GM10847 (cell line): ENCODE data around the gene OGFRL1.

Experiments used
- POLR2A ChIP-seq: IDR thresholded peaks from 2 replicates; pipeline ENCODE4 v1.6.1; 2011; ENCODE audit not compliant: insufficient read length; ENCODE audit errors: extremely low read depth

OGFRL1 gene

DNA sequence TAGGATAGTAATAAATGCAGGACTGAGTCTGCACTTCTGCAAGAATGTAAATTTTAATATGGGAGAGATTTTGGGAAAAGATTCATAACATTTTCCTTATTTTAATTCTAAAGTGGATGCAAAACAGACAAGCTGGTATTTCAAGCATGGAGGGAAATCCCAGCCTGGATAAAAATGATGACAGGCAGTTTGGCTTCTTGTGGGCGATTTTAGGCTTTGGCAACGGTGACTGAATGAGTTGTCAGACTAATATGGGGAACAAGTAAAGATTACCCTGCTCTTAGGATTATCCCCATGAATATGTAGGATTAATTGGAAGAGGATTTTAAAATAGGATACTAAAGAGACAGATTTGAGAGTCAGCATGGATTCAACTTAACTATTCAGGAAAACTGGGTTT lies 21.0 kb downstream of the OGFRL1 start:
- no peak for TF ChIP-seq POLR2A

DNA sequence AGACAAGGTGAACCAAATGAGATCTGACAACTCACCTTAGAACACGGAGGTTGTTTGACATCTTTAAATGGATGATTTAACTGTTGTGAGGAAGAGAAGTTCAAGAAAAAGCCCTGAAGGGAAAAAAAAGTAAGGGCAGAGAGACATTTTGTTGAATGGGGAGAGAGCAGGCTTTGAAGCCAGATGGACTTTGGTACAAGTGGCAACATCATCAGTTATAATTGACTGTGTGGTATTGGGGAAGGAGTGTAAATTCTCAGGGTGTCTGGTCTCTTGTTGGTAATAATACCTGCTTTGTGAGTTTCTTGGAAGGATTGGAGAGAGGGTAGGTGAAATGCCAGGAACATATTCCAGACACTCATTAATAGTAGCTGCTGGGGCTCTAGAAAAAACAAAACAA lies 21.6 kb downstream of the OGFRL1 start:
- no peak for TF ChIP-seq POLR2A

DNA sequence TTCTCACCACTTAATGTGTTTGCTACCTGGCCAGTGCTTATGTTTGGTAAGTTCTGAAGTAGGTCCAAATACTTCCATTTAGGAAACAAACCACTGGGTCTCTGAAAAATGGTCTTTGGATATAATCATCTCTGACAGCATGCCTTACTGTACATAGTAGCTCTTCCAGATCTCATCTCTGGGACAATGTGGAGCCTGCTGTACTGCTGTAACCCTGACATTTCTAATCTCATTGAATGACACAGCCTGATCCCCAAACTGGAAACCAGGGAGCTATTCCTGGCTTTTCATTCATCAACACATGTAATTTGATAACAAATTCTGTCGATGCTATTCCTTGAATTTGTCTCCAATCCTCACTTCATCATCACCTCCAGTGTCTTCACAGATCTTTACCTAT lies 23.5 kb downstream of the OGFRL1 start:
- no peak for TF ChIP-seq POLR2A

DNA sequence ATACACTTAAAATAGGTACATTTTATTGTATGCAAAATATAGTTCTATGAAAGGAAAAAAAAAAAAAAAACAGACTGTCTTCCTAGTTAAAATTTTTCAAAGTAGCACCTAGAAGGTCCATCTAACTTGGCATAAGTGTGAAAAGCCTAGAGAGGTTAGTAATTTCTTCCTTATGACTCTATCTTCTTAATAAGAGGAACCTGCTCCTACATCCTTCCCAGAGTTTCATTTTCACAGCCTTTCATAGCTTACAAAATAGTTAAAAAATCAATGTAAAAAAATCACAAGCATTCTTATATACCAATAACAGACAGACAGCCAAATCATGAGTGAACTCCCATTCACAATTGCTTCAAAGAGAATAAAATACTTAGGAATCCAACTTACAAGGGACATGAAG lies 28.8 kb downstream of the OGFRL1 start:
- TF ChIP-seq POLR2A, result no peak

DNA sequence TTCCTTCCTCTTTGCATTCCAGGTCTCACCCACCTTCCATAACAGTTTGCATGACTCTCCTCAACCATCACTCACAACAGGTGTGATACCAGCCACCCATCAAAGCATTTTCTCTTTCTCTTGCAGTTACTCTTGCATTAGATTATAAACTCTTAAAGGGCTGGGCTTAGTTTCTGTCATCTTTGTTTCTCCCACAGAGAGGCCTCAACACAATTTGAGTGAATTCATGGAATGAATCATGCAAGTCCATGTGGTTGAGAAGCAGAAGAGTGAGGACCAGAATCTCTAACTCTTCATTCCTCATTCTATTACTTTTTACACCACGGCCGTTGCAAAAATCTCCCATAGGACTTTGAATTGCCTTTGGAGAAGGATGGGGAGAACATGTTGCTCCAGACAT lies 31.4 kb downstream of the OGFRL1 start:
- no peak for TF ChIP-seq POLR2A

DNA sequence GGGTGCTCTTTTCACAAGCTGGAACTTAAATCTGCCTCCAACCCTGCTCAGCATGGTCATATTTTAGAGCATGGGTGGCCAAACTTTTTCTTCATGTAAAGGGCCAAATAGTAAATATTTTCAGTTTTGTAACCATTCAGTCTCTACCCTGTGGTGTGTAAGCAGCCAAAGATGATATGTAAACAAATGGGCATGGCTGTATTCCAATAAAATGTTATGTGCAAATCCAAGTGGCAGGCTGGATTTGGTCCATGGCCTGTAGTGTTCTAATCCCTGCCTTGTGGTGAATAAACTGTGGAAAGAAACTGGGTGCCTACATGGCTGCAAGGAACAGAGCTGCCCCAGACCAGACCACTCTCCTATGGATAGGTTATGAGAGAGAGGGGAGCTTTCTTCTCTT lies 32.7 kb downstream of the OGFRL1 start:
- no peak for TF ChIP-seq POLR2A

DNA sequence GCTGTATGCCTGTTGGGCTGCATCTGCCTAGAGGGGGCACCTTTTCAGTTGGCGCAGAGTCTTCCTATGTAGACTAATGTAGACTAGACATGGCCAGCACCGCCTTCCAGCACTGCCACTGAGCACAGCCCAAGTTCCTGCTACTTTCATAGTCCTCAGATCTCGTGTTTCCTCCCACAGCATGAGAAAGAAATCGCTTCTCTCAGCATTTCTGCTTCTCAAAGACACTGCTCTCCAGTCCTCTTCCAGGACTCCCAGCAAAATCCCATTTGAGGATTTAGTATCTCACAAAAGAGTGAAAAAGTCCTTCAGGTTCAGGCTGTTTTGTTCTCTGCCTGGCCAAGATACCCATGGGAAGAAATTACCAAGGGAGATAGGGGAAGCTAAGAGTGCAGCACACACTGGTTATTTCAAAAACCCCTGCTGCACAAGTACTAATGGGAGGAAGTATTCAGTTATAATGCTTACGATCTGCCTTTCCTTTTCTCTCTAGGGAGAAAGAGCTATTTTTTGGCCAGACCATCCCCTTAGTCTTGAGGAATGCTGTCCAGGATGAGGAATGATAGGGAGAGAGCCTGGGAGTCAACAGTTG lies 35.7 kb downstream of the OGFRL1 start:
- no peak for TF ChIP-seq POLR2A

DNA sequence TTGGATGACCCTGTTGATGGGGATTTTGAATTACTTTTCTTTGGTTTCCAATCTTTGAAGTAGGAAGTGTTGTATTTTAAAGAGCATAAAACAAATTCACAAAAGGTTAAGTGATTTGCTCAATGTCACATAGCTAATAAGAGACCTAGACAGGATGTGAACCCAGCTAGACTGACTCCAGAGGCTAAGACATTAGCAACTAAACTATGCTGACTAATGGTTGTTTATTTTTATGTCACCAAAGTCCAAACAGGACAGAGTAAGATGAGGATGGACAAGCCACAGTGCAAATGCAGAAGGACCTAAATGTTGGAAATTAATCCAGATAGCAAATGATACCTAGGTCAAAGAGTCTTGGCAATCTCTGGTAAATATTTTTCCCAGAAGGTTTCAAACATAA lies 38.0 kb downstream of the OGFRL1 start:
- TF ChIP-seq POLR2A, result no peak

DNA sequence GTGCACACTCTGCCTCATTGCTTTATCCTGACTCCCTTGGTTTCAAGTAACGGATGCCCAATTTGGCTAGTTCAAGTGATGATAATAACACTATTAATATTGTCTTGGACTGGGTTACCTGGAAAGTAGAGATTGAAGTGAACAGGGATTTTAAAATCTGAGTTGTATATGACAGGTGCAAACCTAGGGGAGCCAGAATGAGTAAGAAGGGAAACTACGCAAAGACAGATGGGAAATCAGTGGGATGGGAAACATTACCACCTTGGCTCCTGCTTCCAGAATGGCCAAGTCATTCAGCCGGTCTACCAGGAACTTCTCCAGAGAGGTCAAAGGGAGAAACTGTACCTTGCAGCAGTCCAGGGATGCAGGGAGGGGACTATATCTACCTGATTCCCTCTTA lies 41.9 kb downstream of the OGFRL1 start:
- TF ChIP-seq POLR2A, result no peak

DNA sequence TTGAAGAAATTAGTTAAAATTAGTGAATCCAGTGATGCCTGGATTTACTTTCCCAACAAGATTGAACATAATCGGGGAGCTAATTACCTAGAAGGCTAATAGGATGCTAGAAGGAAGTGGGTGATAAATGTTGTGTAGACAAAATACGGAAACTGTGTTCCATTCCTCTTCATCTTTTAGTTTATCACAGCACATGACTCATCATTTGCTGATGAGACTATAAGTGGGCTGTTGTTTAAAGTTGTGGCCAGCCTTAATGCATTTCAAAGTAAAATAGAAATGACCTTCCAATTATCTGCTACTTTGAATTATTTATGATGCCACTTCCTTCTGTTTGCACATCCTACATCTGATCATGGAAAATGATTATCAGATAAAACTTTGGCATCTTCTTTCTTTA lies 43.4 kb downstream of the OGFRL1 start:
- no peak for TF ChIP-seq POLR2A

DNA sequence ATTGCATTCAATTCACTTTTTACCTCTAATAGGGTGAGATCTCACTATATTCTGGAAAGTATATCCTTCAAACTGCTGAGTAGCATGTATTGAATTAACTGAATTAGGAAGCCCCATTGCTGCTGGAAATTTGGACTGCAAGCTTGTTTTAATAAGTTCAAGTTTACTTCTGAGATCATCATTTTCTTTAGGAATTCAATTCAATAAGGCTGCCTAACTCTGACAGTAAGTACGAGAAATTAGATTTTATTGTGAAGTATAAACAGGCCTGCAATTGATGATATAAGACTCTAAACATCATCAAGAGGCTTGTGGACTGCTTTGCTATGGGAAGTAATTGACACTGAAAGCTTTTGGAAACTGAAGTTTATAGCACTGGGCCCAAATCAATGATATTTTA lies 44.4 kb downstream of the OGFRL1 start:
- no peak for TF ChIP-seq POLR2A

DNA sequence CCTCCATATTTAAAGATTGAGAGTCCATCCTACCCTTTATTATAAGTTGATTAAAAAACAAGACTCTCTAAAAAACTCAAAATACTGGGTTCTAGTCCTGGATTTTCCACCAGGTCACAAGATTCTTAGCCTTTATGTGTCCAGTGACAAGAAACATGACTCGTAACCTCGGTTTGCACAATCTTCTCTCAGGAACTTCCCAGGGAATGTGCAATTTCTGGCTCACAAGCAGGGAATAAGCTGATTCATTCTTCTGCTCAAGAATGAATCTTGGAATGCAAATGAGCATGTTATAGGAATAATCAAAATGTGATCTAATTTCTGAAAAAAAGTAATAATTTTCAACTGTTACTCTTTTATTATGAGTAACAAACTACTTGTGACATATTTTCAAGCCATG lies 45.1 kb downstream of the OGFRL1 start:
- TF ChIP-seq POLR2A, result no peak

DNA sequence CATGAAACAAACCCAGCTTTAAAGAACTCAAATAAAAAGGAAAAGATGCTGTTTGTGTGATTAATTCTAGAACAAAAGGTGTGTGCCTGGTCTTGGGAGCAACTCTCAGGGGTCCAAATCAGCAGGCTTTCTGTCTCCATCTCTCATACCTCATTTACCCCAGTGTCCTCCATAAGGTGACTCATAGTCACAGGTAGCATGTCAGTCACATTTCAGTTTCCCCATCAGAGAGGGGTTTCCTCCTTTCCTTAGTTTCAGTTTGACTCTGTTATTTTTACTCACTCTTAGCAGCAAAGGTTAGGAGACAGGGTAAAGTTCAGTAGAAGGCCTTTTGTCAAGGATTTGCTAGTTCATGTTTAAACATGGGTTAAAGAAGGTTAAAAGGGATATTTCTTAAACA lies 46.2 kb downstream of the OGFRL1 start:
- TF ChIP-seq POLR2A, result no peak

DNA sequence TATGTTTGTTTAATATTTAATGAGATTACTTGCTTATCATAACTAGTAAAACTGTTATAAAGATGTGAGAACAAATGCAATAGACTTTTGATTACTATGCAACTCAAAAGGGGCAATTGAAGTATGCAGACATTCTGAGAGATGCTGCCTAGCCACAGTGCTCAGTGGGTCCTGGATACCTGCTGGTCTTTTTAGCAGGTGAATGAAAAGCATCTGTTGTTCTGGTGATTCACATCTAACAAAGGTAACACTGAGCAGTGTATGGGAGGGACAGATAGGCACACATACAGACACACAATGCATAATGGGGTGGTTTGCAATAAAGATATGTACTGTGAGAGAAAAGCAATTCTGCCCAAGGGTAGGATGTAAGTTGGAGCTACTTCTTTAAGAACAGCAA lies 46.9 kb downstream of the OGFRL1 start:
- TF ChIP-seq POLR2A, result no peak

DNA sequence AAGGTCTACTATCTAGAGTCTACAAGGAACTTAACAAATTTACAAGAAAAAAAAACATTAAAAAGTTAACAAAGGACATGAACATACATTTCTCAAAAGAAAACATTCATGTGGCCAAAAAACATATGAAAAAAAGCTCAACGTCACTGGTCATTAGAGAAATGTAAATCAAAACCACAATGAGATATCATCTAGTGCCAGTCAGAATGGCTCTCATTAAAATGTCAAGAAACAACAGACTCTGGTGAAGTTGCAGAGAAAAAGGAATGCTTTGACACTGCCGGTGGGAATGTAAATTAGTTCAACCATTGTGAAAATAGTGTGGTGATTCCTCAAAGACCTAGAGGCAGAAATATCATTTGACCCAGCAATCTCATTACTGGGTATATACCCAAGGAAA lies 48.3 kb downstream of the OGFRL1 start:
- no peak for TF ChIP-seq POLR2A

DNA sequence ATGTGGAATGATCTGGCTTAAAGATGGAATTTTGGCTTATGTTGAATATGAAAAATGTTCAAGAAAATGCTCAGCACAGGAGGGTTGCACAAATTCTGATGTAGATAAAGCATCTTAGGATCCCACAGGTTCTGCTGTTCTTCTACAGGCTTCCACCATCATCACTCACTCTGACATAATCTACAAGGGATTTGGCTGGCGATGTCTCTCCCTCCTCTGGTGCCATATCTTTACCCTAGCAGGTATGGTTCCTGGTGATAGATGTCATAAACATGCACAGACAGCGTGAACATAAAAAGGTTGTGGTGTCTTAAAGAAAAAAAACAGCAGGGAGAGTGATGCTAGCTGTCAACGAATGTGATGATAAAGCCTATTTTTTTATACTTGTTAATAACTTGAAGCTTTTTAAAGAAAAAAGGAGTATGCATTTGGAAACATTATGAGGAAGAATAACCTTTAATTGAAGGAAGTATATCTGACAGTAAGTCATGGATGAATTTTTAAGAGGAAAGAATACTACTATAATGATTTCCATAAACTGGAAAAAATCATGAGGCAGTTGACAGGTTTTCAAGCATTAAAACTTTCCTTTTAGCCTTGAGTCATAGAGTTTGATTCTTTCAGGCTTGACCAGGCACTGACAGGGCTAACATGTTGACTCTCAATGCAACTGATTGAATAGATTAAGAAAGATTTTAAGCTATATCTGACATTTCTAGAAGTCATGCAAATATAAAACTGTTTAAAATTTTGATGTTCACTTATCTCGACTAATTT lies 50.1 kb downstream of the OGFRL1 start:
- no peak for TF ChIP-seq POLR2A

DNA sequence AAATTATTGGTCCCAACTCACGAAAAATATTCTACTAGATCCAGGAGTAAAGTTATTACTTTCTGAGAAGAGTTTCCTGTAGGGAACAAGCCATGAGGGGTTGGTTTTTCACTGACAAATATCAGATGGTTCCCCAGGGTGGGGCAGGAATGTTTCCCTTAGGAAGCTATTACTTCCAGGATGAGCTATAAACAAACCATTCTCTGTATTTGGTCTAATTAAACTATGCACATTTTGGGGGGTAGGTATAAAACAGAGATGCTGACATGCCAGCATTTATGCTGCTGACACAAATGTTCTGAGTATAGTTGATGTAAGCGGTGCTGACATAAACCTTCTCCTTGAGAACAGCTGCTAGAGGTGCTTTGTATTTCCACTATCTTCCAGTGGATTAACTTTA lies 54.2 kb downstream of the OGFRL1 start:
- TF ChIP-seq POLR2A, result no peak
